H1 (cell line): ENCODE results near the gene HMCN2. TPM values are rescaled to one million over a fixed set of nuclear protein-coding genes. Genes with fewer than 3 reads are reported as not detected.

Experiments
- CTCF ChIA-PET: fragments of 300-600 bp; sonication (Branson Sonifier 250); formaldehyde crosslinking; loops from one replicate; lab custom pipeline; 2021; ENCODE audit not compliant: partially characterized antibody; lab: Charles Lee
- POLR2A ChIA-PET: fragments of 300-600 bp; sonication (Branson Sonifier 250); formaldehyde crosslinking; loops from one replicate; lab custom pipeline; 2021; ENCODE audit warnings: inconsistent platforms; ENCODE audit not compliant: partially characterized antibody; lab: Charles Lee
- DNase-seq, 2 experiments: peaks; one replicate each; pipeline versions ENCODE4 v3.0.0 to v3.0.0-alpha.2; 2010 to 2022; ENCODE audit warnings: low spot score in 2 of 2, low read depth in 1 of 2, mixed read lengths in 1 of 2
- FAIRE-seq: peaks from 2 replicates; lab custom pipeline; 2011; peaks lifted over from hg19 to GRCh38; lab: Jason Lieb, UNC
- H2AFZ ChIP-seq: 2 replicates; pipeline ENCODE4 v1.8.1; 2012; ENCODE audit warnings: low read length, inconsistent platforms
- H2AK5ac ChIP-seq: 2 replicates; pipeline ENCODE4 v1.6.1; 2013; ENCODE audit warnings: low read depth, low read length
- H2BK120ac ChIP-seq: replicated peaks from 2 replicates; pipeline ENCODE3; 2013; ENCODE audit warnings: low read depth, low read length, inconsistent platforms
- H2BK12ac ChIP-seq: 2 replicates; pipeline ENCODE4 v1.6.1; 2013; ENCODE audit warnings: low read depth, low read length
- H2BK15ac ChIP-seq: 2 replicates; pipeline ENCODE4 v1.6.1; 2013; ENCODE audit warnings: low read length
- H2BK20ac ChIP-seq: 2 replicates; pipeline ENCODE4 v1.6.1; 2013; ENCODE audit warnings: low read length
- H2BK5ac ChIP-seq: 2 replicates; pipeline ENCODE4 v1.6.1; 2013; ENCODE audit warnings: low read depth, low read length
- H3K14ac ChIP-seq: 2 replicates; pipeline ENCODE4 v1.6.1; 2013; ENCODE audit warnings: inconsistent platforms; ENCODE audit not compliant: insufficient read length
- H3K18ac ChIP-seq: 2 replicates; pipeline ENCODE4 v1.6.1; 2013; ENCODE audit warnings: low read length; ENCODE audit errors: extremely low read depth
- H3K23ac ChIP-seq: 2 replicates; pipeline ENCODE4 v1.6.1; 2013; ENCODE audit warnings: inconsistent platforms; ENCODE audit not compliant: insufficient read length
- H3K23me2 ChIP-seq: 2 replicates; pipeline ENCODE4 v1.6.1; 2013; ENCODE audit warnings: low read depth, low read length
- H3K27ac ChIP-seq: 2 replicates; pipeline ENCODE4 v1.6.1; 2011; ENCODE audit warnings: low read depth, low read length, inconsistent platforms
- H3K27me3 ChIP-seq, 4 experiments: replicated peaks in 1 of 4; 1 replicate in 1 of 4; 2 replicates in 3 of 4; pipeline versions ENCODE4 v1.6.1 to v1.8.1; 2011 to 2013; ENCODE audit warnings: low read length in 3 of 4, mild to moderate bottlenecking in 3 of 4, inconsistent platforms in 2 of 4, mixed read lengths in 2 of 4, moderate library complexity in 1 of 4; ENCODE audit not compliant: control insufficient read depth in 3 of 4, insufficient read depth in 3 of 4; ENCODE audit errors: extremely low read depth in 1 of 4
- H3K36me3 ChIP-seq, 4 experiments: 2 replicates each; pipeline versions ENCODE4 v1.6.1 to v1.8.1; 2011 to 2013; ENCODE audit warnings: mild to moderate bottlenecking in 4 of 4, low read length in 3 of 4, moderate library complexity in 2 of 4, control low read depth in 1 of 4, inconsistent platforms in 1 of 4; ENCODE audit not compliant: insufficient read depth in 4 of 4, control insufficient read depth in 2 of 4
- H3K4ac ChIP-seq: replicated peaks from 2 replicates; pipeline ENCODE3; 2013; ENCODE audit warnings: low read length, low read depth, mixed read lengths, inconsistent platforms; ENCODE audit not compliant: insufficient read length
- H3K4me1 ChIP-seq, 4 experiments: replicated peaks in 1 of 4; 1 replicate in 1 of 4; 2 replicates in 3 of 4; pipeline versions ENCODE4 v1.6.1 to v1.8.1; 2011 to 2013; ENCODE audit warnings: low read length in 3 of 4, inconsistent platforms in 2 of 4, mixed read lengths in 1 of 4; ENCODE audit not compliant: insufficient read depth in 4 of 4, control insufficient read depth in 3 of 4
- H3K4me2 ChIP-seq, 2 experiments: 2 replicates each; pipeline versions ENCODE4 v1.6.1 to v1.8.1; 2011 to 2013; ENCODE audit warnings: low read depth in 2 of 2, low read length in 2 of 2, control low read depth in 1 of 2, inconsistent platforms in 1 of 2, mild to moderate bottlenecking in 1 of 2; ENCODE audit not compliant: insufficient read depth in 1 of 2
- H3K4me3 ChIP-seq, 4 experiments: fragments of 200-600, 300-600 bp in 1 of 4; sonication (generic), shearing (Covaris generic), sonication (Bioruptor Twin) in 1 of 4; 2 replicates each; pipeline versions ENCODE4 v1.5.1 to v1.8.1; 2011 to 2016; ENCODE audit warnings: low read length in 4 of 4, low read depth in 3 of 4, control low read depth in 2 of 4, inconsistent platforms in 2 of 4, mild to moderate bottlenecking in 2 of 4, mixed read lengths in 1 of 4, moderate library complexity in 1 of 4; ENCODE audit not compliant: insufficient read depth in 2 of 4; ENCODE audit errors: extremely low read depth in 1 of 4
- H3K56ac ChIP-seq: replicated peaks from 2 replicates; pipeline ENCODE3; 2013; ENCODE audit warnings: low read depth, mild to moderate bottlenecking, mixed read lengths, low read length, inconsistent platforms; ENCODE audit not compliant: insufficient read length
- H3K79me1 ChIP-seq: 2 replicates; pipeline ENCODE4 v1.6.1; 2013; ENCODE audit warnings: low read depth, low read length, control low read depth
- H3K79me2 ChIP-seq, 2 experiments: 2 replicates each; pipeline versions ENCODE4 v1.6.1 to v1.8.1; 2012 to 2013; ENCODE audit warnings: low read length in 2 of 2, mild to moderate bottlenecking in 2 of 2, inconsistent platforms in 1 of 2; ENCODE audit not compliant: insufficient read depth in 2 of 2, control insufficient read depth in 1 of 2
- H3K9ac ChIP-seq, 4 experiments: replicated peaks in 1 of 4; 1 replicate in 1 of 4; 2 replicates in 3 of 4; pipeline versions ENCODE4 v1.6.1 to v1.8.1; 2011 to 2013; ENCODE audit warnings: low read depth in 3 of 4, low read length in 3 of 4, control low read depth in 2 of 4, mild to moderate bottlenecking in 2 of 4, moderate library complexity in 2 of 4, inconsistent platforms in 1 of 4; ENCODE audit errors: extremely low read depth in 1 of 4
- H3K9me3 ChIP-seq, 2 experiments: 2 replicates each; pipeline versions ENCODE4 v1.6.1 to v1.8.1; 2012 to 2013; ENCODE audit warnings: mild to moderate bottlenecking in 2 of 2, moderate library complexity in 2 of 2, control low read depth in 1 of 2, inconsistent platforms in 1 of 2, low read depth in 1 of 2, low read length in 1 of 2, mixed read lengths in 1 of 2; ENCODE audit not compliant: insufficient read depth in 2 of 2
- H4K20me1 ChIP-seq, 2 experiments: replicated peaks in 1 of 2; 2 replicates each; pipeline versions ENCODE3 to v1.8.1; 2011 to 2013; ENCODE audit warnings: inconsistent platforms in 2 of 2, low read length in 2 of 2, mild to moderate bottlenecking in 1 of 2; ENCODE audit not compliant: insufficient read depth in 2 of 2, control insufficient read depth in 1 of 2
- H4K5ac ChIP-seq: 2 replicates; pipeline ENCODE4 v1.6.1; 2013; ENCODE audit warnings: low read length, low read depth, mixed read lengths, inconsistent platforms; ENCODE audit not compliant: insufficient read length
- H4K8ac ChIP-seq: 2 replicates; pipeline ENCODE4 v1.8.0; 2013; ENCODE audit warnings: mild to moderate bottlenecking, moderate library complexity, low read length, inconsistent platforms; ENCODE audit not compliant: insufficient read depth; ENCODE audit errors: extremely low read depth
- H4K91ac ChIP-seq: replicated peaks from 2 replicates; pipeline ENCODE3; 2013; ENCODE audit warnings: low read length, mixed read lengths, inconsistent platforms; ENCODE audit not compliant: insufficient read length
- E2F6 ChIP-seq: IDR thresholded peaks from 2 replicates; pipeline ENCODE4 v1.6.1; 2012; ENCODE audit warnings: inconsistent platforms
- KDM1A ChIP-seq: fragments of 200-600, 300-600 bp; sonication (generic); IDR thresholded peaks from 2 replicates; pipeline ENCODE4 v1.7.1; 2016; ENCODE audit warnings: mild to moderate bottlenecking, low read length, borderline replicate concordance
- NANOG ChIP-seq: IDR thresholded peaks from 2 replicates; pipeline ENCODE4 v1.6.1; 2011; ENCODE audit warnings: low read length, low read depth, mild to moderate bottlenecking, inconsistent platforms; ENCODE audit not compliant: insufficient read depth, poor library complexity, severe bottlenecking
- SP2 ChIP-seq: IDR thresholded peaks from 2 replicates; pipeline ENCODE4 v1.6.1; 2012; ENCODE audit warnings: mild to moderate bottlenecking, low read length, inconsistent platforms
- TEAD4 ChIP-seq: IDR thresholded peaks from 2 replicates; pipeline ENCODE4 v1.6.1; 2012; ENCODE audit warnings: low read depth, low read length, inconsistent platforms, mixed read lengths
- WGBS, 2 experiments: shearing (Covaris generic) in 1 of 2; methylation state at CpG; one replicate each; pipeline versions ENCODE4 v1.1.6 to v1.1.7; 2013 to 2015; ENCODE audit warnings: low lambda C conversion rate in 2 of 2, mixed read lengths in 2 of 2, inconsistent platforms in 1 of 2, low coverage in 1 of 2, missing lambda C conversion rate in 1 of 2; ENCODE audit not compliant: insufficient replicate concordance in 2 of 2, insufficient coverage in 1 of 2, insufficient read length in 1 of 2; ENCODE audit errors: extremely low coverage in 1 of 2, missing lambda C conversion rate in 1 of 2; 5-methylcytosine and 5-hydroxymethylcytosine counted together
- polyA plus RNA-seq, 7 experiments: library from polyadenylated mRNA; depleted of rRNA in 3 of 7; stranded (reverse) in 5 of 7; unstranded in 2 of 7; fragments of >200 nt in 5 of 7; fragments of 200-250 nt in 2 of 7; gene quantifications; 1 replicate in 5 of 7; 2 replicates in 1 of 7; 4 replicates in 1 of 7; pipeline versions ENCODE4 v1.2.1 to v1.2.3, GENCODE V29; 2011 to 2013; ENCODE audit warnings: missing spikeins in 2 of 7, mixed read lengths in 2 of 7
- total RNA-seq: library from RNA; stranded (reverse); fragmentation: NEBNext Ultra II Directional; extraction: Animal tissue kit (Norgen Biotek cat#: 25700); gene quantifications from 2 replicates; pipeline ENCODE4 v1.2.1, GENCODE V29; 2021

Gene HMCN2
- total and polyA plus RNA-seq, 2 of the 8 experiments (the other 6 are each of a cell fraction or from before 2014, with no cell fraction given), result 5.0 to 9.1 TPM

GRCh38 chr9:130429381-130429780 is 163.8 kb downstream of the HMCN2 start:
- H3K4ac ChIP-seq, result no peak overlapping the region
- peaks cover 8% of the 10 kb centered on the region for H3K23me2 ChIP-seq
- CTCF ChIA-PET, result interaction anchor here (0.6 to 2.4 kb wide), 4 partner anchors 14 to 484 kb away, joined by 3 to 10 read pairs (median 4); no protein-coding TSS in a partner anchor

More at GRCh38 chr9:130429381-130429780, 163.8 kb downstream of the HMCN2 start:
- H3K36me3 ChIP-seq, result no peaks in the 10 kb centered on the region
- no peak overlapping the region for H3K23ac ChIP-seq
- H2BK5ac ChIP-seq, result no peak overlapping the region; the same call in 1 of the 2 replicates
- POLR2A ChIA-PET, result interaction anchor here (1.4 kb wide), 1 partner anchor 19 kb away, joined by 6 read pairs; no protein-coding TSS in a partner anchor
- no peak overlapping the region for H4K5ac ChIP-seq
- no peak overlapping the region for H2BK15ac ChIP-seq
- no peaks in the 10 kb centered on the region for H4K20me1 ChIP-seq
- no peak overlapping the region for H3K4me3 ChIP-seq
- H2AK5ac ChIP-seq, result no peak overlapping the region; the same call in 1 of the 2 replicates
- no peak overlapping the region for H2BK12ac ChIP-seq
- H3K79me2 ChIP-seq, result no peaks in the 10 kb centered on the region
- no peak overlapping the region for H3K4me2 ChIP-seq
- 91% methylated on average over 13 of the region's 13 CpGs; no CpG with 5 or more reads in 1 of the 2 experiments for WGBS, 2 experiments
- no peak overlapping the region for H2AFZ ChIP-seq
- no peak overlapping the region for H3K14ac ChIP-seq
- no peak overlapping the region for H2BK120ac ChIP-seq
- H2BK20ac ChIP-seq, result no peak overlapping the region
- no peak overlapping the region for H3K27ac ChIP-seq
- no peak overlapping the region for H3K56ac ChIP-seq
- no peaks in the 10 kb centered on the region for H3K79me1 ChIP-seq
- H3K18ac ChIP-seq, result no peak overlapping the region
- H3K4me1 ChIP-seq, result peaks cover 0 to 22% (median 11%) of the 10 kb centered on the region in 4 experiments; a peak in 6 of 7 replicates
- H4K8ac ChIP-seq, result peak overlapping the region; percentile 65; the same call in 1 of the 2 replicates
- H4K91ac ChIP-seq, result no peak overlapping the region
- H3K27me3 ChIP-seq, result peaks cover 1 to 24% (median 20%) of the 10 kb centered on the region in 4 experiments; a peak in 6 of 7 replicates
- no peaks in the 10 kb centered on the region for H3K9me3 ChIP-seq
- FAIRE-seq (no peak), DNase-seq (no peak)
- TF ChIP-seq SP2 (no peak), TEAD4 (no peak), KDM1A (no peak), E2F6 (no peak), NANOG (no peak)
- H3K9ac ChIP-seq, result no peak overlapping the region
